Ascending aorta (tissue), 2 donors: ENCODE measurements around the gene HIBCH. TPM values are rescaled to one million over a fixed set of nuclear protein-coding genes. Genes with fewer than 3 reads are reported as not detected.
"Not testable (repeated sequence)": the region's sequence is repeated elsewhere in the genome, so short reads cannot be mapped to it uniquely, and the experiment has no call there.

Experiments
- DNase-seq, 2 donors: peaks; one replicate each; pipeline ENCODE4 v3.0.0-alpha.2; 2019; ENCODE audit warnings: low spot score in 2 of 2
- H3K27ac ChIP-seq, 2 donors: fragments of 200-600 bp; sonication (generic); one replicate each; pipeline ENCODE4 v1.5.1; 2016 to 2017; ENCODE audit warnings: mild to moderate bottlenecking in 1 of 2
- H3K27me3 ChIP-seq: fragments of 200-600 bp; sonication (generic); one replicate; pipeline ENCODE4 v1.5.1; 2017
- H3K36me3 ChIP-seq, 2 donors: fragments of 200-600 bp; sonication (generic); one replicate each; pipeline ENCODE4 v1.5.1; 2016
- H3K4me1 ChIP-seq, 2 donors: fragments of 200-600 bp; sonication (generic); one replicate each; pipeline ENCODE4 v1.5.1; 2016 to 2017; ENCODE audit warnings: mild to moderate bottlenecking in 1 of 2
- H3K4me3 ChIP-seq, 2 donors: fragments of 200-600 bp; sonication (generic); one replicate each; pipeline ENCODE4 v1.5.1; 2016 to 2017; ENCODE audit warnings: mild to moderate bottlenecking in 1 of 2
- H3K9me3 ChIP-seq, 2 donors: fragments of 200-600 bp; sonication (generic); one replicate each; pipeline ENCODE4 v1.5.1; 2016
- CTCF ChIP-seq, 3 experiments: fragments of 200-600 bp in 2 of 3; fragments of 450-650 bp in 1 of 3; sonication (generic) in 2 of 3; IDR thresholded peaks; one replicate each; pipeline ENCODE4 v1.5.1; 2016 to 2019; ENCODE audit warnings: antibody characterized with exemption in 3 of 3, mild to moderate bottlenecking in 1 of 3, moderate library complexity in 1 of 3
- intact Hi-C: fragments of 100-400 bp; cut with DNase I; formaldehyde crosslinking; loops from one replicate; pipeline ENCODE4 v1.15.1; 2023
- total RNA-seq: library from RNA; depleted of rRNA; stranded (reverse); fragments of >200 nt; gene quantifications from one replicate; pipeline ENCODE4 v1.1.0, GENCODE V29; 2016

Gene HIBCH
- total RNA-seq, 1 donor from 2014 or later, result 3.7 TPM

- H3K27ac ChIP-seq, result no peak overlapping the region
- peaks cover 0 to 7% of the 10 kb centered on the region in 2 donors for H3K36me3 ChIP-seq
- no peaks in the 10 kb centered on the region for H3K27me3 ChIP-seq
- intact Hi-C loops, result loop anchor here (2.0 kb wide), 1 partner anchor 189 kb away; no protein-coding TSS in a partner anchor
- H3K4me1 ChIP-seq, result peaks cover 0 to 15% of the 10 kb centered on the region in 2 donors
- DNase-seq, result no peak
- H3K9me3 ChIP-seq, result no peaks in the 10 kb centered on the region
- no peak overlapping the region for H3K4me3 ChIP-seq
- TF ChIP-seq CTCF (IDR thresholded peaks at IDR 0.05), result peak in 2 of 3 experiments; percentile 43 to 59
Observed at GRCh38 chr2:190277234-190278112, 42.2 kb downstream of the HIBCH start.

GRCh38 chr2:190272457-190272842 lies 47.2 kb downstream of the HIBCH start:
- H3K4me3 ChIP-seq, result no peak overlapping the region
- no peaks in the 10 kb centered on the region for H3K27me3 ChIP-seq
- no peak for DNase-seq
- H3K4me1 ChIP-seq, result peaks cover 0 to 1% of the 10 kb centered on the region in 2 donors
- no peak for TF ChIP-seq CTCF (IDR thresholded peaks at IDR 0.05)
- no peaks in the 10 kb centered on the region for H3K9me3 ChIP-seq
- intact Hi-C loops, result no loop called here
- H3K27ac ChIP-seq, result no peak overlapping the region
- H3K36me3 ChIP-seq, result peaks cover 0 to 7% of the 10 kb centered on the region in 2 donors

GRCh38 chr2:190271783-190272456 lies 47.7 kb downstream of the HIBCH start:
- no peak for DNase-seq
- Histone ChIP-seq H3K36me3 (peaks cover 0 to 7% of the 10 kb centered on the region in 2 donors), H3K4me1 (peaks cover 0 to 3% of the 10 kb centered on the region in 2 donors), H3K27me3 (no peaks in the 10 kb centered on the region), H3K4me3 (no peak overlapping the region), H3K27ac (no peak overlapping the region), H3K9me3 (no peaks in the 10 kb centered on the region)
- intact Hi-C loops, result no loop called here
- TF ChIP-seq CTCF (IDR thresholded peaks at IDR 0.05), result no peak

- peaks cover 0 to 7% of the 10 kb centered on the region in 2 donors for H3K4me1 ChIP-seq
- no peak overlapping the region for H3K27ac ChIP-seq
- no peak overlapping the region for H3K4me3 ChIP-seq
- no peaks in the 10 kb centered on the region for H3K27me3 ChIP-seq
- peaks cover 0 to 15% of the 10 kb centered on the region in 2 donors for H3K36me3 ChIP-seq
- H3K9me3 ChIP-seq, result no peaks in the 10 kb centered on the region
- no peak for TF ChIP-seq CTCF (IDR thresholded peaks at IDR 0.05)
- intact Hi-C loops, result no loop called here
- DNase-seq, result no peak
Observed at GRCh38 chr2:190270298-190270697, 49.3 kb downstream of the HIBCH start.

GRCh38 chr2:190269699-190270098 lies 49.9 kb downstream of the HIBCH start:
- H3K9me3 ChIP-seq, DNase-seq, H3K4me1 ChIP-seq, intact Hi-C loops, H3K27ac ChIP-seq, H3K4me3 ChIP-seq, H3K27me3 ChIP-seq: not testable (repeated sequence)
- H3K36me3 ChIP-seq, result peaks cover 0 to 13% of the 10 kb centered on the region in 2 donors

GRCh38 chr2:190267302-190267701 lies 52.3 kb downstream of the HIBCH start:
- H3K9me3 ChIP-seq, result no peaks in the 10 kb centered on the region
- H3K27me3 ChIP-seq, result no peaks in the 10 kb centered on the region
- intact Hi-C loops, result no loop called here
- no peak for TF ChIP-seq CTCF (IDR thresholded peaks at IDR 0.05)
- no peak for DNase-seq
- peaks cover 0 to 7% of the 10 kb centered on the region in 2 donors for H3K4me1 ChIP-seq
- H3K36me3 ChIP-seq, result peaks cover 0 to 8% of the 10 kb centered on the region in 2 donors
- H3K4me3 ChIP-seq, result no peak overlapping the region
- H3K27ac ChIP-seq, result peak overlapping the region in 1 of 2 donors; percentile 43
